Trophoblast cell (in vitro differentiated cells and primary cell): ENCODE data around the gene CD151.

Experiments used
- DNase-seq, 2 donors: peaks; one replicate each; pipeline ENCODE4 v3.0.0-alpha.2; 2016
- H2AFZ ChIP-seq: 2 replicates; pipeline ENCODE4 v1.6.1; 2013; ENCODE audit warnings: low read length, moderate library complexity, mild to moderate bottlenecking; ENCODE audit not compliant: insufficient read depth, poor library complexity
- H2AK5ac ChIP-seq: 2 replicates; pipeline ENCODE4 v1.6.1; 2013; ENCODE audit warnings: mild to moderate bottlenecking, low read length
- H2BK120ac ChIP-seq: 2 replicates; pipeline ENCODE4 v1.6.1; 2013; ENCODE audit warnings: low read length, mild to moderate bottlenecking, moderate library complexity; ENCODE audit not compliant: insufficient read depth, poor library complexity
- H2BK12ac ChIP-seq: 2 replicates; pipeline ENCODE4 v1.6.1; 2013; ENCODE audit warnings: mild to moderate bottlenecking, low read length, moderate library complexity
- H2BK5ac ChIP-seq: 2 replicates; pipeline ENCODE4 v1.6.1; 2013; ENCODE audit warnings: low read length, low read depth, moderate library complexity, mild to moderate bottlenecking; ENCODE audit not compliant: poor library complexity
- H3K14ac ChIP-seq: 2 replicates; pipeline ENCODE4 v1.6.1; 2013; ENCODE audit warnings: mild to moderate bottlenecking, low read length
- H3K18ac ChIP-seq: 2 replicates; pipeline ENCODE4 v1.6.1; 2013; ENCODE audit warnings: mild to moderate bottlenecking, low read length
- H3K23ac ChIP-seq: 2 replicates; pipeline ENCODE4 v1.6.1; 2013; ENCODE audit warnings: low read length
- H3K27ac ChIP-seq: 2 replicates; pipeline ENCODE4 v1.5.1; 2013; ENCODE audit warnings: low read depth, mild to moderate bottlenecking, inconsistent platforms, low read length, moderate library complexity
- H3K27me3 ChIP-seq: 2 replicates; pipeline ENCODE4 v1.6.1; 2013; ENCODE audit warnings: inconsistent platforms, mild to moderate bottlenecking, low read length, moderate library complexity; ENCODE audit not compliant: insufficient read depth
- H3K36me3 ChIP-seq, 2 experiments: 1 replicate in 1 of 2; 2 replicates in 1 of 2; pipeline ENCODE4 v1.6.1; 2013; ENCODE audit warnings: low read length in 2 of 2, mild to moderate bottlenecking in 2 of 2, moderate library complexity in 1 of 2; ENCODE audit not compliant: insufficient read depth in 2 of 2, control insufficient read depth in 1 of 2
- H3K4ac ChIP-seq: 2 replicates; pipeline ENCODE4 v1.6.1; 2013; ENCODE audit warnings: low read depth, mild to moderate bottlenecking, low read length, moderate library complexity
- H3K4me1 ChIP-seq, 2 experiments: 1 replicate in 1 of 2; 2 replicates in 1 of 2; pipeline ENCODE4 v1.6.1; 2013; ENCODE audit warnings: low read length in 2 of 2, mild to moderate bottlenecking in 2 of 2, moderate library complexity in 1 of 2; ENCODE audit not compliant: insufficient read depth in 2 of 2, control insufficient read depth in 1 of 2
- H3K4me2 ChIP-seq: 2 replicates; pipeline ENCODE4 v1.6.1; 2013; ENCODE audit warnings: inconsistent platforms, mild to moderate bottlenecking, low read length, moderate library complexity
- H3K4me3 ChIP-seq: 2 replicates; pipeline ENCODE4 v1.5.1; 2013; ENCODE audit warnings: mild to moderate bottlenecking, low read depth, low read length, inconsistent platforms
- H3K79me1 ChIP-seq: one replicate; pipeline ENCODE4 v1.6.1; 2013; ENCODE audit warnings: low read length
- H3K79me2 ChIP-seq: 2 replicates; pipeline ENCODE4 v1.6.1; 2013; ENCODE audit warnings: low read length, mild to moderate bottlenecking; ENCODE audit not compliant: control insufficient read depth, insufficient read depth, poor library complexity
- H3K9ac ChIP-seq: 2 replicates; pipeline ENCODE4 v1.6.1; 2013; ENCODE audit warnings: mild to moderate bottlenecking, low read length
- H3K9me3 ChIP-seq: 2 replicates; pipeline ENCODE4 v1.6.1; 2013; ENCODE audit warnings: low read depth, mild to moderate bottlenecking, control low read depth, inconsistent platforms, low read length; ENCODE audit not compliant: insufficient read depth
- H4K12ac ChIP-seq: 2 replicates; pipeline ENCODE4 v1.6.1; 2013; ENCODE audit warnings: low read depth, mild to moderate bottlenecking, low read length, moderate library complexity
- H4K8ac ChIP-seq: 2 replicates; pipeline ENCODE4 v1.6.1; 2013; ENCODE audit warnings: low read depth, mild to moderate bottlenecking, low read length, moderate library complexity
- H4K91ac ChIP-seq: one replicate; pipeline ENCODE4 v1.6.1; 2013; ENCODE audit warnings: low read depth, mild to moderate bottlenecking, low read length, moderate library complexity
- WGBS: extraction: QIAGEN DNeasy Blood & Tissue Kit; methylation state at CpG from one replicate; pipeline ENCODE4 v1.1.7; 2013; ENCODE audit warnings: missing lambda C conversion rate; ENCODE audit not compliant: insufficient read length, insufficient coverage; ENCODE audit errors: extremely low coverage; 5-methylcytosine and 5-hydroxymethylcytosine counted together

Gene CD151

DNA sequence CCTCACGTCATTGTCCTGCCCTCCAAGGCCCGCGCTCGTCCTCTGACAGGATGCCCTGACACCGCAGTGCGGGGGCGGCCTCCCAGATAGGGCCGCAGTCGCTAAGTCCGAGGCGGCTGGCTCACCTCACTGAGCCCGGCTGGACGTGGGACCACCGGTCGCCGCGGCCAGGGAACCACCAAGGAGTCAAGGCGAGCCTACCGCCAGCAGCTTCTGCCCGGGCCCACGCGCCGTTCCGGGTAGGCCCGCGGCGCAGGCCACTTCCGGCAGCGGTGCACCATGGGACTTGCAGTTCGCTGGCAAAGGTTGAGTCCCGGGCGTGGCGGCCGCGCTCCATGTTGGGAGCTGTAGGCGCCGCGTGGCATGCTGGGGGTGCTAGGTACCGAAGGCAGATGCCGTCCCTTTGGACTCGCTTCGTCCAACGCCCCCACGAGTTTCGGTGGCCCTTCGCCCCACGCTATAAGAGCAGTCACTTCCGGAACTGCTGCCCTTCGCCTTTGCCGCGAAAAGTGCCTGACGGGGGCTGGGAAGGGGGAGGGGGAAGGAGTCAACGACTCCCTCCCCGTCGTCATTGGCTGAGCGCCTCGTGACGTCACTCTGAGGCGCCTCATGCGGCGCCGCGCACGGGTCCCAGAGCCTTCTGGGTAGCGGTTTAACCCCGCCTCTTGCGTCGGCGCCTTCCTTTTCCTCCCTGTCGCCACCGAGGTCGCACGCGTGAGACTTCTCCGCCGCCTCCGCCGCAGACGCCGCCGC lies 23.3 kb upstream of the CD151 start, which contains the start of gene RPLP2:
TSS of gene RPLP2 (plus strand) at position 681 of the 753 bp plus-strand sequence. CDS start 268 bp downstream, outside the sequence.
- H4K12ac ChIP-seq = peak within 1 kb of the TSS; percentile 90
- H3K79me2 ChIP-seq = peaks cover 25% of the 10 kb centered on the region
- peaks cover 2% of the 10 kb centered on the region for H3K9me3 ChIP-seq
- no peaks in the 10 kb centered on the region for H3K27me3 ChIP-seq
- no peak within 1 kb of the TSS for H3K23ac ChIP-seq
- H2AK5ac ChIP-seq = peak within 1 kb of the TSS; percentile 93
- peaks cover 15 to 20% of the 10 kb centered on the region in 2 experiments for H3K4me1 ChIP-seq
- peak within 1 kb of the TSS; percentile 98 for H2BK120ac ChIP-seq
- peak within 1 kb of the TSS; percentile 98 for H3K14ac ChIP-seq
- H4K8ac ChIP-seq = peak within 1 kb of the TSS; percentile 99
- H3K79me1 ChIP-seq = peaks cover 24% of the 10 kb centered on the region
- H3K4ac ChIP-seq = peak within 1 kb of the TSS; percentile 98
- H2AFZ ChIP-seq = peak within 1 kb of the TSS; percentile 90
- peak within 1 kb of the TSS; percentile 97 for H2BK5ac ChIP-seq
- peak; percentile 98 to 99 for DNase-seq
- peak within 1 kb of the TSS; percentile 80 for H3K4me2 ChIP-seq
- peak within 1 kb of the TSS; percentile 95 for H3K4me3 ChIP-seq
- peak within 1 kb of the TSS; percentile 97 for H3K18ac ChIP-seq
- H3K27ac ChIP-seq = peak within 1 kb of the TSS; percentile 97
- peak within 1 kb of the TSS; percentile 98 for H3K9ac ChIP-seq
- WGBS = no CpG with 5 or more reads among the region's 81 CpGs
- peak within 1 kb of the TSS; percentile 56 for H2BK12ac ChIP-seq
- H3K36me3 ChIP-seq = peaks cover 29 to 31% of the 10 kb centered on the region in 2 experiments
- H4K91ac ChIP-seq = peak within 1 kb of the TSS; percentile 99

DNA sequence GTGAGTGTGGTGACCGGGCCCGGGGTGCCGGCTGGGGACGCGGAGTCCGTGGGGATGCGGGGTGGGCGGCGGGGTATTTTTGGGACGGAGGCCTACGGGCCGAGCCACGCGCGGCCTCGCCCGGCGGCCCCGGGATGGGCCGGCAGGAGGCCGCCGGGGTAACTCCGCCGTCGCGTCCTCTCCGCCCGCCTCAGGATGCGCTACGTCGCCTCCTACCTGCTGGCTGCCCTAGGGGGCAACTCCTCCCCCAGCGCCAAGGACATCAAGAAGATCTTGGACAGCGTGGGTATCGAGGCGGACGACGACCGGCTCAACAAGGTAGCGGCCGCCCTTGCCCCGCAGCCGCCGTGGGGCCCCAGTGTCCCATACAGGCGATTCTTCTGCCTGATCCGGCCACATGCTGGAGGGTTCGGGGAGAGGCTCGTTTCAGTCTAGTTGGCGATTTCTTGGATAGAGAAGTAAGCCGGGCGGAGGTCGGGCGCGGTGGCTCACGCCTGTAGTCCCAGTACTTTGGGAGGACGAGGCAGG lies 22.6 kb upstream of the CD151 start:
- Histone ChIP-seq H3K9me3 (peaks cover 2% of the 10 kb centered on the region), H3K4ac (peak overlapping the region; percentile 98), H4K12ac (peak overlapping the region; percentile 71), H3K27ac (peak overlapping the region; percentile 61), H2BK120ac (peak overlapping the region; percentile 13), H2BK12ac (peak overlapping the region; percentile 27), H3K23ac (no peak overlapping the region), H2BK5ac (no peak overlapping the region), H3K4me2 (peak overlapping the region; percentile 80), H3K14ac (peak overlapping the region; percentile 88), H4K8ac (peak overlapping the region; percentile 66), H3K18ac (peak overlapping the region; percentile 80), H3K79me1 (peaks cover 19% of the 10 kb centered on the region), H3K9ac (peak overlapping the region; percentile 80), H3K27me3 (no peaks in the 10 kb centered on the region), H3K79me2 (peaks cover 23% of the 10 kb centered on the region), H3K4me3 (peak overlapping the region; percentile 95), H2AK5ac (peak overlapping the region; percentile 93), H2AFZ (peak overlapping the region; percentile 54), H3K4me1 (peaks cover 12 to 17% of the 10 kb centered on the region in 2 experiments), H4K91ac (peak overlapping the region; percentile 85), H3K36me3 (peaks cover 29 to 31% of the 10 kb centered on the region in 2 experiments)
- WGBS = no CpG with 5 or more reads among the region's 55 CpGs
- DNase-seq = peak in 1 of 2 donors; percentile 38

DNA sequence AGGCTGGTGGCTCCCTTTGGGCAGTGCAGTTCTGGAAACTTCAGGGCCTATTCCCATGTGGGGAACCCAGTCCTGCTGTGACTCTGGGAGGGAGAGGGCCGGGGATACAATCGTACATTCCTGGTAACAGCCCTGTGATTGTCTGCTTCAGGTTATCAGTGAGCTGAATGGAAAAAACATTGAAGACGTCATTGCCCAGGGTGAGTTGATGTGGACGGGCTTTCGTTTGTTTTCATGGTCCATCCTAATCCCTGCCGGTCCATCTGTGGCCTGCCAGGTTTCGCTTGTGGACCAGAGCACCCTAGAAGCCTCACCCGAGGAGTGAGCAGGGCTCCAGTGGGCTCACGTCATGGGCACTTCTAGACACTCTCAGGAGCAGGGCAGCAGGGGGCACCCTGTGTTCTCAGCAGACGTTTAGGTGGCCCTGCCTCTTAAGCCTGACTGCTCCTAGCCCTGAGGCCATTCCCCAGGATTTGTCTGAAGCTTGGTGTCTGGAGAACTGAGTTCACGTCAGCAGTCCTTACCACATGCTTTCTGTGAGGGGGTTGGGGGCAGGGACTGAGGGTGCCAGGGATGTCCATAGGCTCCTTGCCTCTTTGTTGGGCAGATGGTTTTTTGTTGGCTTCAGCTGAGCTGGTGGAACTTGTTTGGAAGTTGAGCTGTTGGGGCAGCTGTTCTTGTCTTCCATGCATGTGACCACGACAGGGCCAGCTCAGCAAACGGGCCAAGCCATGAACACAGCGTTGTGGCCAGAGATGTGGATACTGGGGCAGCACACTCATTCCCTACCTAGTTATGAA lies 21.1 kb upstream of the CD151 start:
- H3K4me2 ChIP-seq = peak overlapping the region; percentile 80
- peaks cover 19% of the 10 kb centered on the region for H3K79me2 ChIP-seq
- H3K79me1 ChIP-seq = peaks cover 14% of the 10 kb centered on the region
- H3K9ac ChIP-seq = no peak overlapping the region
- peaks cover 31% of the 10 kb centered on the region in 2 experiments for H3K36me3 ChIP-seq
- peak overlapping the region; percentile 43 for H3K4ac ChIP-seq
- H3K4me1 ChIP-seq = peaks cover 9 to 17% of the 10 kb centered on the region in 2 experiments
- no peak overlapping the region for H4K91ac ChIP-seq
- DNase-seq = no peak
- no peak overlapping the region for H2AK5ac ChIP-seq
- no peak overlapping the region for H2BK120ac ChIP-seq
- no peak overlapping the region for H3K4me3 ChIP-seq
- H2BK5ac ChIP-seq = no peak overlapping the region
- no peak overlapping the region for H4K12ac ChIP-seq
- peaks cover 2% of the 10 kb centered on the region for H3K9me3 ChIP-seq
- H3K23ac ChIP-seq = no peak overlapping the region
- no peak overlapping the region for H2BK12ac ChIP-seq
- no peak overlapping the region for H3K14ac ChIP-seq
- H3K27ac ChIP-seq = no peak overlapping the region
- no CpG with 5 or more reads among the region's 14 CpGs for WGBS
- H3K18ac ChIP-seq = peak overlapping the region; percentile 42
- H4K8ac ChIP-seq = no peak overlapping the region
- no peak overlapping the region for H2AFZ ChIP-seq
- H3K27me3 ChIP-seq = no peaks in the 10 kb centered on the region

DNA sequence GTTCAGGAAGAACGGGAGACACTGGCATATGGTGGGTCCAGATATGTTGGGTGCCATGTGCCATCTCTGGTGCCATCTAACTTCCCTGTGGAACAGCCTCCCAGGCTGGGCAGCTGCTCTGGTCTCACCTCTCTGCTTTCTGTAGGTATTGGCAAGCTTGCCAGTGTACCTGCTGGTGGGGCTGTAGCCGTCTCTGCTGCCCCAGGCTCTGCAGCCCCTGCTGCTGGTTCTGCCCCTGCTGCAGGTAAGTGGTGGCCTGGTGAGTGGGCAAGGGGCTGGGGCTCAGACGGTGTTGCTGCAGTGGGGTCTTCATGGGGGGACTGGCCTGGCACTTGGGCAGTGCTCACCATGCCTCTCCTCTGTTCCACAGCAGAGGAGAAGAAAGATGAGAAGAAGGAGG lies 20.4 kb upstream of the CD151 start:
- Histone ChIP-seq H2AK5ac (no peak overlapping the region), H3K27ac (no peak overlapping the region), H3K4me1 (peaks cover 9 to 17% of the 10 kb centered on the region in 2 experiments), H3K9ac (no peak overlapping the region), H3K9me3 (peaks cover 2% of the 10 kb centered on the region), H3K18ac (no peak overlapping the region), H3K14ac (no peak overlapping the region), H3K27me3 (no peaks in the 10 kb centered on the region), H2BK12ac (no peak overlapping the region), H4K8ac (no peak overlapping the region), H3K4me3 (no peak overlapping the region), H3K36me3 (peaks cover 31% of the 10 kb centered on the region in 2 experiments), H2AFZ (no peak overlapping the region), H4K91ac (no peak overlapping the region), H2BK120ac (no peak overlapping the region), H3K4me2 (no peak overlapping the region), H3K79me1 (peaks cover 14% of the 10 kb centered on the region), H2BK5ac (no peak overlapping the region), H4K12ac (no peak overlapping the region), H3K23ac (no peak overlapping the region), H3K79me2 (peaks cover 19% of the 10 kb centered on the region), H3K4ac (no peak overlapping the region)
- DNase-seq = no peak
- WGBS = no CpG with 5 or more reads among the region's 3 CpGs
